Measurements from ENCODE around the gene MRI1. TPM values are rescaled to one million over a fixed set of nuclear protein-coding genes. Genes with fewer than 3 reads are reported as not detected.

The MRI1 gene
- total RNA-seq, 1 experiment from 2014 or later: 51.3 TPM

DNA sequence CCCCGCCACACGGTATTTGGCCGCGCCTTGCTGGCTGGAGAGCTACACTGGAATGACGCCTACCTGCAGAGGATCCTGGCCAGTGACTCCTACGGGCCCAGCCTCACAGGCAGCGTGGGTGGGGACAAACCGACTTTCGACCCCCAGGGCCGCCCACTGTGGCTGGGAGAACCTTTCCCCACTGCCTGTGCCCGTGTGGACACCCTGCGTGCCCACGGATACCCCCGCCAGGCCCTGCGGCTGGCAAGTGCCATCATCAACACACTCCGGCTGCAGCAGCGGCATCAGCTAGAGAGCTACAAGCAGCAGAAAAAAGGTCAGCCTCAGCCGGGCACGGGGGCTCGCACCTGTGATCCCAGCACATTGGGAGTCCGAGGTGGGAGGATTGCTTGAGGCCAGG, 50.2 kb downstream of the MRI1 start:
- Histone ChIP-seq H3K4me3 (ENCODE audit: insufficient read depth, low read depth, low read length) (no peak overlapping the region), H3K27me3 (ENCODE audit: control insufficient read depth, insufficient read depth, low read length) (no peaks in the 10 kb centered on the region)

DNA sequence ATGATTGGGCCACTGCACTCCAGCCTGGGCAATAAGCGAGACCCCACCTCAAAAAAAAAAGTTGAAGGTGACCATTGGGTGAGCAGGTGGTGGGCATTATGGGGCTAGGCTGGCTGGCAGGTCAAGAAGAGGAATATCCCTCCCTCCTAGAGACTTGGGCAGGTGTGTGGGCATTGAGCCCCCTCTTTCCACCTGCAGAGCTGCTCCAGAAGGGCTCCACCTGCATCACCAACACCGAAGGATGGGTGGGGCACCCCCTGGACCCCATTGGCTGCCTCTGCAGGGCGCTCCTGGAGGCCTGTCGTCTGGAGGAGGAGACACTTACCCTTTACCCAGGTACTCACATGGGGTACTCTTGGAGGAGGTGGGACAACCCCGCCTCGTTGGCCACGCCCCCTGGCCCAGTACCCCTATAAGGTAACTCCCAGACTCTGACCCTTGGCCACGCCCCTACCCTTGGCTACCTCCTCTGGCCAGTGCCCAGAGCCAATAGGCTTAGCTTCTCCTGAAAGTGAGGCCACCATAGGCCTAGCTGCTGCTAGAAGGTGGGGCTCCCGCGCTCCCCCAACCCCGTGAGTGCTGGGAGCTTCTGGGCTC, 52.8 kb downstream of the MRI1 start:
- Histone ChIP-seq H3K4me3 (ENCODE audit: insufficient read depth, low read depth, low read length) (peak overlapping the region; percentile 66), H3K27me3 (ENCODE audit: control insufficient read depth, insufficient read depth, low read length) (no peaks in the 10 kb centered on the region), H3K36me3 (replicated peaks; ENCODE audit: control insufficient read depth, insufficient read depth, low read length) (peaks cover 10% of the 10 kb centered on the region)
- DNase-seq: peak; percentile 98

More for the DNA sequence above, 50.2 kb downstream of the MRI1 start:
- peaks cover 9% of the 10 kb centered on the region for H3K36me3 ChIP-seq (replicated peaks; ENCODE audit: control insufficient read depth, insufficient read depth, low read length)
- DNase-seq: peak; percentile 11

DNA sequence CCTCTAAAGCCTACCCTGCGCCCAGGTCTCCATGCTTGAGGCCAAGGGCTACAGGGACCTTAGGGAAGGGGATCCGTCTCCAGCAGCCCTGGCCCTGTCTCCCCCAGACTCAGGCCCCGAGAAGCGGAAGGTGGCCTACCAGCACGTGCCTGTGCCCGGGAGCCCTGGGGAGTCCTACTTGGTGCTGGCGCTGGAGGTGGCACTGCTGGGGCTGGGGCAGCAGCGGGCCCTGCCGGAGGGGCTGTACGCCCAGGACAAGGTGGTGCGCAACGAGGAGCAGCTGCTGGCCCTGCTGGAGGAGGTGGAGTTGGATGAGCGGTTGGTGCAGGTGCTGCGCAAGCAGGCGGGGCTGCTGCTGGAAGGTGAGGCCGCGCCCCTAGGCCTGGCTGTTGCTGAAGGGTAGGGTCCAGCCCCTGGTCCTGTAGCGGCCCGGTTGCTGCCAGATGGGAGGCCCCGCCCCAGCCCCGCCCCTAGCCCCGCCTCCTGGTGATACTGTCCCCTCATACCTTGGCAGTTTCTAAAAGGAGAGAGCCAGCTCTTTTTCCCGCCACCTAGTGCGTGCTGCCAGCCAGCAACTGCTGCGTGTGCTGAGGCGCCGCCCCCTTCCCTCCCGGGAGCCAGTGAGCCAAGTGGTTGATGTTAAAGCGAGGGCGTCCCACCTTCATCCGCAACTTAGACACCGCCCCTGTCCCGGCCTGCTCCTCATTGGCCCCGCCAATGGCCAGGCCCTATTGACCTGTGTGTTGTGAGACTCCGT, 53.5 kb downstream of the MRI1 start:
- DNase-seq: peak; percentile 99
- Histone ChIP-seq H3K27me3 (ENCODE audit: control insufficient read depth, insufficient read depth, low read length) (no peaks in the 10 kb centered on the region), H3K36me3 (replicated peaks; ENCODE audit: control insufficient read depth, insufficient read depth, low read length) (peaks cover 7% of the 10 kb centered on the region), H3K4me3 (ENCODE audit: insufficient read depth, low read depth, low read length) (peak overlapping the region; percentile 66)

DNA sequence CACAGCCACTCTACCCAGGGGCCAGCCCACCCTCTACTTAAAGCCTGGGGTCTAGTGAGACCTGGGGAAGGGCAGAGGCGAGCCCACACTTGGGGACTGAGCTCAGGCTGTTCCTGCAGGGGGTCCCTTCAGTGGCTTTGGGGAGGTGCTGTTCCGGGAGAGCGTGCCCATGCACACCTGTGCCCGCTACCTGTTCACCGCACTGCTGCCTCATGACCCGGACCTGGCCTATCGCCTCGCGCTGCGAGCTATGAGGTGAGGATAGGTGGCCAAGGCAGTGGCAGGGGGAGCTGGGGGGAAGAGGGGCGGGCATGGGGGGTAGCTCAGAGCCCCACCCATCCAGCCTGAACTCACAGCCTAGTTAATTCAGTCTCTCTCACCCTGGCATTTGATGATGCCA, 54.9 kb downstream of the MRI1 start:
- peak; percentile 30 for DNase-seq
- Histone ChIP-seq H3K4me3 (ENCODE audit: insufficient read depth, low read depth, low read length) (no peak overlapping the region), H3K36me3 (replicated peaks; ENCODE audit: control insufficient read depth, insufficient read depth, low read length) (peaks cover 9% of the 10 kb centered on the region), H3K27me3 (ENCODE audit: control insufficient read depth, insufficient read depth, low read length) (no peaks in the 10 kb centered on the region)

DNA sequence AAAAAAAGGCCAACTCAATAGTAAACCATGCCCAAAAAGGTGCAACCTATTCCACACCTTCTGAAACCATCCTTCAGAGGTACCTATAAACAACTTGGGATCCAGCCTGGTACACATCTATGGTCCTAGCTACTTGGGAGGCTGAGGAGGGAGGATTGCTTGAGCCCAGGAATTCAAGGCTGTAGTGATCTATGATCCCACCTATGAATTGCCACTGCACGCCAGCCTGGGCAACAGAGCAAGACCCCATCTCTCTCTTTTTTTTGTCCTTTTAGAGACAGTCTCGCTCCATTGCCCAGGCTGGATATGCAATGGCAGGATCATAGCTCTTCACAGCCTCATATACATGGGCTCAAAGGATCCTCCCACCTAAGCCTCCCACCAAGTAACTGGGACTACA, 57.0 kb downstream of the MRI1 start:
- no peaks in the 10 kb centered on the region for H3K27me3 ChIP-seq (ENCODE audit: control insufficient read depth, insufficient read depth, low read length)
- no peak for DNase-seq
- H3K36me3 ChIP-seq (replicated peaks; ENCODE audit: control insufficient read depth, insufficient read depth, low read length): peaks cover 5% of the 10 kb centered on the region
- no peak overlapping the region for H3K4me3 ChIP-seq (ENCODE audit: insufficient read depth, low read depth, low read length)

DNA sequence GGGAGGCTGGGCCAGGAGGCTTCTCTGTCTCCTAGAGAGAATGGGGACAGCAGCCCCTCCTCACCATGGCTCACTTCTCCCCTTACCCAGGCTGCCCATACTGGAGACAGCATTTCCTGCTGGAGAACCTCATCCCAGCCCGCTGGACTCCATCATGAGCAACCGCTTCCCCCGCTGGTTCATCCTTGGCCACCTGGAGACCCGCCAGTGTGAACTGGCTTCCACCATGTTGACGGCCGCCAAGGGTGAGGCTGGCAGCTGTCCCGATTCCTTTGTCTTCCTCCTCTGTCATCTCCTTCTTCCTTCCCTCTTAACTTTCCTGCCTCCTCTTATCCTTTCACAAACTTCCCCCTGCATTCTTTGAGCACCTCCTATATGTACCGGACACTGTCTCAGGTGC, 58.9 kb downstream of the MRI1 start:
- Histone ChIP-seq H3K36me3 (replicated peaks; ENCODE audit: control insufficient read depth, insufficient read depth, low read length) (peaks cover 6% of the 10 kb centered on the region), H3K27me3 (ENCODE audit: control insufficient read depth, insufficient read depth, low read length) (no peaks in the 10 kb centered on the region), H3K4me3 (ENCODE audit: insufficient read depth, low read depth, low read length) (no peak overlapping the region)
- DNase-seq: no peak

Other genes with a start within 250 kb of the MRI1 start
- 91.5 and 120 TPM in 2 replicates for gene C19orf53, start 9.9 kb downstream of the MRI1 start, total RNA-seq (2014; rRNA removed; shearing (Covaris generic))
- 18.3 and 21.5 TPM in 2 replicates for gene ZSWIM4, start 30.9 kb downstream of the MRI1 start, total RNA-seq (2014; rRNA removed; shearing (Covaris generic))
- not detected in 2 replicates for gene NANOS3, start 112.6 kb downstream of the MRI1 start, total RNA-seq (2014; rRNA removed; shearing (Covaris generic))
- gene BRME1, start 141.6 kb downstream of the MRI1 start, total RNA-seq (2014; rRNA removed; shearing (Covaris generic)): 3.4 and 4.1 TPM in 2 replicates
- 22.8 and 25.0 TPM in 2 replicates for gene CC2D1A, start 141.7 kb downstream of the MRI1 start, total RNA-seq (2014; rRNA removed; shearing (Covaris generic))
- gene PODNL1, start 173.9 kb downstream of the MRI1 start, total RNA-seq (2014; rRNA removed; shearing (Covaris generic)): 0.07 and 0.10 TPM in 2 replicates
- 73.3 and 92.9 TPM in 2 replicates for gene DCAF15, start 188.0 kb downstream of the MRI1 start, total RNA-seq (2014; rRNA removed; shearing (Covaris generic))
- 6.4 and 6.9 TPM in 2 replicates for gene RFX1, start 241.8 kb downstream of the MRI1 start, total RNA-seq (2014; rRNA removed; shearing (Covaris generic))